GM23248 (cell line): ENCODE results near the gene RBMS3. TPM values are rescaled to one million over a fixed set of nuclear protein-coding genes. Genes with fewer than 3 reads are reported as not detected.

Experiments
- DNase-seq: peaks from one replicate; pipeline ENCODE4 v3.0.0-alpha.2; 2015
- H2AFZ ChIP-seq: fragments of 200-600 bp; sonication (generic); 2 replicates; pipeline ENCODE4 v1.6.1; 2016; ENCODE audit warnings: antibody characterized with exemption
- H3F3A ChIP-seq: fragments of 200-600 bp; sonication (generic); 2 replicates; pipeline ENCODE4 v1.6.1; 2016; ENCODE audit warnings: mild to moderate bottlenecking, antibody characterized with exemption, mixed run types; ENCODE audit not compliant: insufficient read depth
- H3K27ac ChIP-seq: fragments of 200-600 bp; sonication (generic); 2 replicates; pipeline ENCODE4 v1.5.1; 2016; ENCODE audit warnings: mild to moderate bottlenecking
- H3K27me3 ChIP-seq: fragments of 200-600 bp; sonication (generic); replicated peaks from 2 replicates; pipeline ENCODE4 v1.6.1; 2016; ENCODE audit warnings: mild to moderate bottlenecking; ENCODE audit not compliant: insufficient read depth
- H3K36me3 ChIP-seq: fragments of 200-600 bp; sonication (generic); 2 replicates; pipeline ENCODE4 v1.6.1; 2016; ENCODE audit warnings: low read depth, mild to moderate bottlenecking
- H3K4me1 ChIP-seq: fragments of 200-600 bp; sonication (generic); 2 replicates; pipeline ENCODE4 v1.6.1; 2016; ENCODE audit warnings: mild to moderate bottlenecking; ENCODE audit not compliant: insufficient read depth
- H3K4me2 ChIP-seq: fragments of 200-600 bp; sonication (generic); one replicate; pipeline ENCODE4 v1.6.1; 2016; ENCODE audit warnings: mild to moderate bottlenecking; ENCODE audit not compliant: unreplicated experiment
- H3K4me3 ChIP-seq: fragments of 200-600 bp; sonication (generic); 2 replicates; pipeline ENCODE4 v1.5.1; 2016; ENCODE audit warnings: mild to moderate bottlenecking
- H3K79me2 ChIP-seq: fragments of 200-600 bp; sonication (generic); 2 replicates; pipeline ENCODE4 v1.6.1; 2016; ENCODE audit warnings: mild to moderate bottlenecking; ENCODE audit not compliant: insufficient read depth
- H3K9ac ChIP-seq: fragments of 200-600 bp; sonication (generic); 2 replicates; pipeline ENCODE4 v1.6.1; 2016; ENCODE audit warnings: mild to moderate bottlenecking
- H3K9me2 ChIP-seq: fragments of 200-600 bp; sonication (generic); 2 replicates; pipeline ENCODE4 v1.6.1; 2016; ENCODE audit warnings: mixed run types, mild to moderate bottlenecking, moderate library complexity; ENCODE audit not compliant: insufficient read depth
- H3K9me3 ChIP-seq: fragments of 200-600 bp; sonication (generic); one replicate; pipeline ENCODE4 v1.6.1; 2017; ENCODE audit warnings: low read depth
- H4K20me1 ChIP-seq: fragments of 200-600 bp; sonication (generic); 2 replicates; pipeline ENCODE4 v1.6.0; 2016; ENCODE audit not compliant: insufficient read depth
- EZH2 ChIP-seq: fragments of 200-600 bp; sonication (generic); IDR thresholded peaks from 2 replicates; pipeline ENCODE4 v1.6.1; 2018; ENCODE audit warnings: antibody characterized with exemption, mild to moderate bottlenecking; ENCODE audit not compliant: insufficient read depth, poor library complexity, severe bottlenecking
- EZH2phosphoT487 ChIP-seq: fragments of 200-600 bp; sonication (generic); IDR thresholded peaks from 2 replicates; pipeline ENCODE4 v1.6.1; 2018; ENCODE audit warnings: antibody characterized with exemption, moderate library complexity, mild to moderate bottlenecking, low read depth; ENCODE audit not compliant: insufficient read depth
- WGBS, 2 experiments: methylation state at CpG; one replicate each; pipeline ENCODE4 v1.1.6; 2015 to 2017; ENCODE audit warnings: low lambda C conversion rate in 2 of 2, low coverage in 1 of 2; ENCODE audit errors: missing lambda C conversion rate in 2 of 2; 5-methylcytosine and 5-hydroxymethylcytosine counted together
- in situ Hi-C: fragments of 300-500 bp; cut with MboI; formaldehyde crosslinking; loops from 2 replicates; pipeline ENCODE4 v1.15.0; 2020
- polyA plus RNA-seq: library from polyadenylated mRNA; unstranded; fragments of >200 nt; fragmentation: Nextera tagmentation; extraction: Ambion mirVana; gene quantifications from 2 replicates; pipeline ENCODE4 v1.2.1, GENCODE V29; 2016
- total RNA-seq: library from RNA; depleted of rRNA; stranded (reverse); fragments of >200 nt; shearing (Covaris generic); gene quantifications from 2 replicates; pipeline ENCODE4 v1.2.3, GENCODE V29; 2014

RBMS3 gene
- total and polyA plus RNA-seq, 2 experiments from 2014 or later: 40.0 to 94.3 TPM

- Histone ChIP-seq H4K20me1 (no peaks in the 10 kb centered on the region), H3F3A (peaks cover 17% of the 10 kb centered on the region), H3K9ac (no peak overlapping the region), H3K4me3 (no peak overlapping the region), H3K4me2 (no peak overlapping the region), H2AFZ (no peak overlapping the region), H3K27me3 (no peaks in the 10 kb centered on the region), H3K9me3 (no peaks in the 10 kb centered on the region), H3K79me2 (peaks cover 51% of the 10 kb centered on the region), H3K36me3 (peaks cover 9% of the 10 kb centered on the region; the same call in 1 of the 2 replicates), H3K4me1 (peaks cover 28% of the 10 kb centered on the region), H3K27ac (no peak overlapping the region), H3K9me2 (no peaks in the 10 kb centered on the region; the same call in 1 of the 2 replicates)
- TF ChIP-seq EZH2 (no peak), EZH2phosphoT487 (no peak)
- WGBS, 2 experiments: 69 to 71% methylated on average over 2 of the region's 2 CpGs
- no peak for DNase-seq
- in situ Hi-C loops: no loop called here
Observed at GRCh38 chr3:29484633-29485032, 203.8 kb downstream of the RBMS3 start.

GRCh38 chr3:29486096-29486495 is 205.2 kb downstream of the RBMS3 start:
- Histone ChIP-seq H3F3A (peaks cover 17% of the 10 kb centered on the region), H4K20me1 (no peaks in the 10 kb centered on the region), H3K9ac (peak overlapping the region; percentile 19; the same call in 1 of the 2 replicates), H3K4me3 (peak overlapping the region; percentile 3; the same call in 1 of the 2 replicates), H3K9me3 (no peaks in the 10 kb centered on the region), H3K27ac (peak overlapping the region; percentile 57), H3K4me1 (peaks cover 28% of the 10 kb centered on the region), H3K79me2 (peaks cover 47% of the 10 kb centered on the region), H3K9me2 (no peaks in the 10 kb centered on the region; the same call in 1 of the 2 replicates), H3K4me2 (peak overlapping the region; percentile 67), H3K27me3 (no peaks in the 10 kb centered on the region), H3K36me3 (peaks cover 9% of the 10 kb centered on the region; the same call in 1 of the 2 replicates), H2AFZ (no peak overlapping the region)
- DNase-seq: peak; percentile 89
- in situ Hi-C loops: no loop called here
- TF ChIP-seq EZH2: no peak
- TF ChIP-seq EZH2phosphoT487: no peak
- 42 to 44% methylated on average over 5 of the region's 5 CpGs for WGBS, 2 experiments

GRCh38 chr3:29486917-29487316 is 206.0 kb downstream of the RBMS3 start:
- Histone ChIP-seq H3K27me3 (no peaks in the 10 kb centered on the region), H3K4me2 (peak overlapping the region; percentile 67), H2AFZ (no peak overlapping the region), H3K4me1 (peaks cover 28% of the 10 kb centered on the region), H3K4me3 (no peak overlapping the region), H3K9ac (peak overlapping the region; percentile 19), H3K79me2 (peaks cover 42% of the 10 kb centered on the region), H4K20me1 (no peaks in the 10 kb centered on the region), H3K9me2 (no peaks in the 10 kb centered on the region; the same call in 1 of the 2 replicates), H3K27ac (peak overlapping the region; percentile 57), H3F3A (peaks cover 17% of the 10 kb centered on the region), H3K9me3 (no peaks in the 10 kb centered on the region), H3K36me3 (peaks cover 9% of the 10 kb centered on the region; the same call in 1 of the 2 replicates)
- no peak for TF ChIP-seq EZH2
- no peak for TF ChIP-seq EZH2phosphoT487
- 97 to 100% methylated on average over 2 of the region's 2 CpGs for WGBS, 2 experiments
- DNase-seq: no peak
- in situ Hi-C loops: no loop called here

DNA sequence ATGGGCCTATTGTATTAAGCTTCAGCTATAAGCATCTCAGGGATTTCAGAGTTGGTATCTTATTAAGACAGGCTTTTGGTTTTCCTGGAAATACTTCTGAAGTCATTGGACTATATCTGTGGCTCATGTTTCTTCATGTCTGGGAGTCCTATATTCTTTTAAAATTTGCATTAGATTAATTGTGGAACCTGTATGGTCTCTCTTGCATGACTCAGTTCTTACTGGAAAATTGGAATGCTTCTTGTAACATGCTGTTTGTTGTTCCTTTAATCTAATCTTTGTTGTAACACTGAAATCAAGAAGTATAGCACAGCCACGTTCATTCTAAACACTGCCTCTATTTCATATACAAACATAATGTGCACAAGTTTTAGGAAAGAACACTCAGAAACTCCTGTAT is 208.1 kb downstream of the RBMS3 start:
- Histone ChIP-seq H3K79me2 (peaks cover 41% of the 10 kb centered on the region), H3F3A (peaks cover 33% of the 10 kb centered on the region), H3K27me3 (no peaks in the 10 kb centered on the region), H2AFZ (no peak overlapping the region), H3K36me3 (peaks cover 9% of the 10 kb centered on the region; the same call in 1 of the 2 replicates), H3K4me1 (peaks cover 31% of the 10 kb centered on the region), H3K9ac (no peak overlapping the region), H3K9me3 (no peaks in the 10 kb centered on the region), H3K9me2 (no peaks in the 10 kb centered on the region; the same call in 1 of the 2 replicates), H3K27ac (no peak overlapping the region), H3K4me3 (no peak overlapping the region), H3K4me2 (no peak overlapping the region), H4K20me1 (no peaks in the 10 kb centered on the region)
- WGBS, 2 experiments: 87 to 91% methylated on average over 1 of the region's 1 CpG
- in situ Hi-C loops: no loop called here
- no peak for TF ChIP-seq EZH2
- no peak for TF ChIP-seq EZH2phosphoT487
- DNase-seq: no peak

DNA sequence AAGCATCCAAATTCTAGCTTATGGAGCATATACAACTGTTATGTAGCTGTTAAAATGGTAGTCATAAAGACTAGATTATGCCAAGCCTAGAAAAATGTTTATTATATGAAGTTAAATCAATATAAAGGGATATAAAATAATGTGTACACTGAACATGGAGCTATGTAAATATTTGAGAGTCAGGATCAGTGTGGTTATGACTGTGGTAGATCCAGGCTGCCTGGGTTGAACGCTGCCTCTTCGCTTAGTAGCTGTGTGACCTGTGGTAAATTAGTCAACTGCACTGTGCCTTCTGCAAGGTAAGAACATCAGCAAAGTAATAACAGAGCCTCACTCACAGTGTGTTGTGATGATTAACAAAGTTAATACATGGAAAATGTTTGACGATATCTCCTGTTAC is 212.2 kb downstream of the RBMS3 start:
- H3K4me2 ChIP-seq: no peak overlapping the region
- H3K9me2 ChIP-seq: no peaks in the 10 kb centered on the region
- no peak overlapping the region for H3K4me3 ChIP-seq
- H3K27ac ChIP-seq: no peak overlapping the region
- 94 to 100% methylated on average over 3 of the region's 3 CpGs for WGBS, 2 experiments
- DNase-seq: no peak
- H3F3A ChIP-seq: peaks cover 32% of the 10 kb centered on the region
- no peak overlapping the region for H3K9ac ChIP-seq
- in situ Hi-C loops: no loop called here
- peaks cover 16% of the 10 kb centered on the region for H3K79me2 ChIP-seq
- H3K36me3 ChIP-seq: peaks cover 9% of the 10 kb centered on the region; the same call in 1 of the 2 replicates
- no peaks in the 10 kb centered on the region for H3K27me3 ChIP-seq
- no peaks in the 10 kb centered on the region for H3K9me3 ChIP-seq
- TF ChIP-seq EZH2 (no peak), EZH2phosphoT487 (no peak)
- no peak overlapping the region for H2AFZ ChIP-seq
- H3K4me1 ChIP-seq: peaks cover 22% of the 10 kb centered on the region
- no peaks in the 10 kb centered on the region for H4K20me1 ChIP-seq
